Transverse colon (tissue), 4 donors: ENCODE data around the gene TRIM8.

Experiments used
- EP300 ChIP-seq: sonication (generic); formaldehyde crosslinking; IDR thresholded peaks from one replicate; pipeline ENCODE4 v1.6.1; 2017; ENCODE audit warnings: antibody characterized with exemption, low read depth
- POLR2A ChIP-seq: fragments of 450-650 bp; IDR thresholded peaks from one replicate; pipeline ENCODE4 v1.6.1; 2016; ENCODE audit warnings: antibody characterized with exemption, mild to moderate bottlenecking, moderate library complexity
- POLR2AphosphoS5 ChIP-seq, 3 donors: sonication (generic); formaldehyde crosslinking; IDR thresholded peaks; one replicate each; pipeline ENCODE4 v1.6.1; 2016; ENCODE audit warnings: antibody characterized with exemption in 3 of 3
- TF ChIP-seq, protein P1 (sequence below), 5 experiments: fragments of 200-600 bp in 3 of 5; fragments of 450-650 bp in 2 of 5; sonication (generic) in 3 of 5; IDR thresholded peaks; 1 replicate in 2 of 5; 2 replicates in 3 of 5; pipeline ENCODE4 v1.5.1; 2016 to 2017; ENCODE audit warnings: antibody characterized with exemption in 5 of 5, inconsistent platforms in 3 of 5, mild to moderate bottlenecking in 2 of 5, moderate library complexity in 1 of 5

DNA sequence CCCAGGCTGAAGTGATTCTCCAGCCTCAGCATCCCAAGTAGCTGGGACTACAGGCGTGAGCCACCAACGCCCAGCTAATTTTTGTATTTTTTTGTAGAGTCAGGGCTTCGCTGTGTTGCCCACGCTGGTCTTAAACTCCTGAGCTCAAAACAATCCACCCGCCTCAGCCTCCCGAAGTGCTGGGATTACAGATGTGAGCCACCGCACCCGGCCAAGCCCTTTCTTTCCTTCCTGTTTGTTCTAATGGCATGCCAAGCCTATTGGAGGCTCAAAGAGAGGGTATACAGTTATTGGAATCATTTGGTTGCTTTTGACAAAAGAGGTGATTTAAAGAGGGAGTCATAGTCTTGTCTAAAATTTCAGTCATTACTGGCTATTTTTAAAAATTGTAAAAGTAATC is 46.0 kb upstream of the TRIM8 start:
- TF ChIP-seq EP300: no peak
- TF ChIP-seq POLR2AphosphoS5 (IDR thresholded peaks at IDR 0.05): no peak
- TF ChIP-seq POLR2A: no peak
- TF ChIP-seq, protein P1, sequence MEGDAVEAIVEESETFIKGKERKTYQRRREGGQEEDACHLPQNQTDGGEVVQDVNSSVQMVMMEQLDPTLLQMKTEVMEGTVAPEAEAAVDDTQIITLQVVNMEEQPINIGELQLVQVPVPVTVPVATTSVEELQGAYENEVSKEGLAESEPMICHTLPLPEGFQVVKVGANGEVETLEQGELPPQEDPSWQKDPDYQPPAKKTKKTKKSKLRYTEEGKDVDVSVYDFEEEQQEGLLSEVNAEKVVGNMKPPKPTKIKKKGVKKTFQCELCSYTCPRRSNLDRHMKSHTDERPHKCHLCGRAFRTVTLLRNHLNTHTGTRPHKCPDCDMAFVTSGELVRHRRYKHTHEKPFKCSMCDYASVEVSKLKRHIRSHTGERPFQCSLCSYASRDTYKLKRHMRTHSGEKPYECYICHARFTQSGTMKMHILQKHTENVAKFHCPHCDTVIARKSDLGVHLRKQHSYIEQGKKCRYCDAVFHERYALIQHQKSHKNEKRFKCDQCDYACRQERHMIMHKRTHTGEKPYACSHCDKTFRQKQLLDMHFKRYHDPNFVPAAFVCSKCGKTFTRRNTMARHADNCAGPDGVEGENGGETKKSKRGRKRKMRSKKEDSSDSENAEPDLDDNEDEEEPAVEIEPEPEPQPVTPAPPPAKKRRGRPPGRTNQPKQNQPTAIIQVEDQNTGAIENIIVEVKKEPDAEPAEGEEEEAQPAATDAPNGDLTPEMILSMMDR (IDR thresholded peaks at IDR 0.05): no peak
